ENCODE data around the gene PTPRZ1. TPM values are rescaled to one million over a fixed set of nuclear protein-coding genes. Genes with fewer than 3 reads are reported as not detected.

Gene PTPRZ1
- total and polyA plus RNA-seq, 2 of the 8 experiments (the other 6 are each of a cell fraction or from before 2014, with no cell fraction given): 112 to 135 TPM

- TF ChIP-seq CHD7 (IDR thresholded peaks at IDR 0.05; ENCODE audit: insufficient replicate concordance, low read length) (no peak), SUZ12 (IDR thresholded peaks at IDR 0.05; ENCODE audit: low read length) (no peak), PHF8 (conservative IDR thresholded peaks at IDR 0.05; ENCODE audit: low read depth, low read length) (no peak), EP300 (IDR thresholded peaks at IDR 0.05; ENCODE audit: borderline replicate concordance in 1 of 2, low read depth in 2 of 2, low read length in 2 of 2) (no peak), MAX (IDR thresholded peaks at IDR 0.05) (no peak), KDM1A (IDR thresholded peaks at IDR 0.05; ENCODE audit: borderline replicate concordance, low read length) (no peak), ATF3 (IDR thresholded peaks at IDR 0.05; ENCODE audit: insufficient read depth, low read depth, low read length) (no peak), POLR2AphosphoS5 (IDR thresholded peaks at IDR 0.05; ENCODE audit: low read depth, low read length) (peak; percentile 63), SRF (IDR thresholded peaks at IDR 0.05; ENCODE audit: low read depth, low read length) (no peak)
Measured at GRCh38 chr7:122092964-122093797, 220.2 kb downstream of the PTPRZ1 start (continued).

All from H1 (cell line).